ENCODE results near the gene PRR14L.
"Not testable (repeated sequence)": the region's sequence is repeated elsewhere in the genome, so short reads cannot be mapped to it uniquely, and the experiment has no call there.

Gene PRR14L

DNA sequence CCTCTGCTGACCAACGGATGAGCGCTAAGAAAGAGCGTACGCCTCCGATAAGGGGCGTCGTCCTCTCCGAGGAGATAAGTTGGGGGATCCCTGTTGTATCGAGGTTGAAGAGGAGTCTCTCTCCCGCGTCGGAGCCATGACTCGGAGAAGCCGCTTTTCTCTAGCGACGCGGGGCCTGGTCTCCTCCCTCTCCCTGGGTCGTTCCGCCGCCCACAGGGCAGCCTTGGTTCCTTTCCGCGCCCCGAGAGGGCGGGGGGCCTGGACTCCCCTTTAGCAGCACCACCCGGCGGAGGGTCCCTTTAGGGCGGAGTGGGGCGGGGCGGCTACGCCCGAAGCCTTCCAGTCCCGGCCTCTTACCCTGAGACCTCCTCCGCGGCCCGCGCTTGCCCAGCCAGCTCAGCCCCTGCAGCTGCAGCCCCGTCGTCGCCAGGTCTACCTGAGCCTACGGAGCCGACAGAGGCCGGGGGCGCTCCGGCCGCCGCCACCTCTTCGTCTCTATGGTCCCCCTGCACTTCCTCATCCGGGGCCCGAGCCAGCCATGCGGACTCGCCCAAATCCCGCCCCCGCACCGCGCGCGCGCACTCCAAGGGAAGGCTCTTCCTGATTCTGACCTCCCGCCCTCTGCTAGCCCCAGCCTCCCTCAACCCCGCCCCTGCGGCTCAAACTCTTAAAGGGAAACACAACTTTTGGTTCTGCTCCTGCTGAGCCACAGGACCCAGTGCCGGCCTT is at the start of gene PRR14L:
TSS of gene PRR14L (minus strand) at position 497 of the 729 bp plus-strand sequence. CDS start 11,272 bp downstream, outside the sequence.
- DNase-seq, result peak; percentile 97 to 100

DNA sequence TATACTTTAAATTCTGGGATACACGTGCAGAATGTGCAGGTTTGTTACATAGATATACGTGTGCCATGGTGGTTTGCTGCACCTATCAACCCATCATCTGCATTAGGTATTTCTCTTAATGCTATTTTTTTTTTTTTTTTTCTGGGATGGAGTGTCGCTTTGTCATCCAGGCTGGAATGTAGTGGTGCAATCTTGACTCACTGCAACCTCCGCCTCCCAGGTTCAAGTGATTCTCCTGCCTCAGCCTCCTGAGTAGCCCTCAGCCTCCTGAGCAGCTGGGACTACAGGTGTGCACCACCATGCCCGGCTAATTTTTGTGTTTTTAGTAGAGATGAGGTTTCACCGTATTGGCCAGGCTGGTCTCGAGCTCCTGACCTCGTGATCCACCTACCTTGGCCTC is 49.4 kb upstream of the PRR14L start:
- DNase-seq, result not testable (repeated sequence)

DNA sequence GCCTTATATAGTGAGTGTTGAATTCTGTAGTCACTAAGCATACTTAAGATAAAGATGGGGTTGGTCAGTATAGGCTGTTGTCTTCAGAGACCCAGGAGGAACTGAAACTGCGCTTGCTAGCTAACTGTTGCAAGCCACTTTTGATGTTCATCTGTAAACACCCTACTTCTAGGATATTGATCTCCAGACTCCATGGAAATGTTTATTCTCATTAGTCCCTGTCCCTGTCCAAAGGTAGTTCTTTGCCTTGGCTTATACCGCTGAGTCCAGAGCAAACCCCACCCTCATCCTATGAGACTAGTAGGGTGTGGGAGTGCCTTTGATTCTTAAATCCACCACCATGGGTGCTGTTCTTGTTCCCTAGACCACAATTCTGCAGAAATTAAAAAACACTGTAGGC is 40.3 kb upstream of the PRR14L start:
- DNase-seq, result peak in 1 of 2 donors; percentile 9

DNA sequence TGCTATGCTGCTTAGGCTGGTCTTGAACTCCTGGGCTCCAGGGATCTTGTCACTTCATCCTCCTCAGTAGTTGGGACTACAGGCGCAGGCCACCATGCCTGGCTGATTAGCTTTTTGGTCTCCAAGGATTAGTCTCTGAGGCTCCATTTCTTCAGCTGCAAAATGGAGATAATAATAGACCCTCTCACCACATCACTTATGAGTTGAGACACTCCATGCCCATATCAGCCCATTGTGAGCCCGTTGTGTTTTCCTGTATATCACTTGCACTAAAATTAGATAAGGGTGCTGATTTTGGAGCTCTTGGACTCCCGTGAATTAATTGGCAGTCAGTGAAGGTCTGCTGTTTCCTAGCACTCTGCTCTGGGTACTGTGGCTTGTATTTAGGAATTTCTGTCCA is 39.9 kb upstream of the PRR14L start:
- no peak for DNase-seq

DNA sequence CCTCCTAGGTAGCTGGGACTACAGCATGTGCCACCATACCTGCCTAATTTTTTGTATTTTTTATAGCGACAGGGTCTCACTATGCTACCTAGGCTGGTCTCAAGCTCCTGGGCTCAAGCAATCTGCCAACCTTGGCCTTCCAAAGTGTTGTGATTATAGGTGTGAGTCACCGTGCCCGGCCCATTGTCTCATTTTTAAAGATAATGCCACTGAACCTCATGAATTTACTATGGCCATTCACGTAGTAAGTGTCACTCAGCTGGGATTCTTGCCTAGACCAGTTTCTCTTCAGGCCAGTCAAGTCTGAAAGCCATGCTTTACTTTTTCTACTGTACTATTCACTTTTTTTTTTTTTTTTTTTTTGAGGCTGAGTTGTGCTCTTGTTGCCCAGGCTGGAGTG is 26.3 kb upstream of the PRR14L start:
- DNase-seq, result no peak

DNA sequence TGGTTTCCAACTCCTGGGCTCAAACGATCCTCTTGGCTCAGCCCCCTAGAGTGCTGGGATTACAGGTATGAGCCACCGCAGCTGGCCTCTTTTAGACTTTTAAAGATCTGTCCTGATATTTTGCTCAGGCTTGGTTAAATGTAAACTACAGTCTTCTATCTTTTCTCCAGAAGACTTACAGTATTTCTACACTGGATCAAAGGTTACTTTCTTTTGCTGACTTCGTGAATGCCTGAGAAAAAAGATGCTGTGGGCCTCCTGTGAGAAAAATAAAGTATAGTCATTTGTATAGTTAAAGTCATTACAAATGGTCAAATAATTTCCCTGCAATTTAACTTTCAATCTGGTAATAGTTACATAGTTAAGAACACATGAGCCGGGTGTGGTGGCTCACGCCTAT is 23.5 kb upstream of the PRR14L start:
- no peak for DNase-seq

DNA sequence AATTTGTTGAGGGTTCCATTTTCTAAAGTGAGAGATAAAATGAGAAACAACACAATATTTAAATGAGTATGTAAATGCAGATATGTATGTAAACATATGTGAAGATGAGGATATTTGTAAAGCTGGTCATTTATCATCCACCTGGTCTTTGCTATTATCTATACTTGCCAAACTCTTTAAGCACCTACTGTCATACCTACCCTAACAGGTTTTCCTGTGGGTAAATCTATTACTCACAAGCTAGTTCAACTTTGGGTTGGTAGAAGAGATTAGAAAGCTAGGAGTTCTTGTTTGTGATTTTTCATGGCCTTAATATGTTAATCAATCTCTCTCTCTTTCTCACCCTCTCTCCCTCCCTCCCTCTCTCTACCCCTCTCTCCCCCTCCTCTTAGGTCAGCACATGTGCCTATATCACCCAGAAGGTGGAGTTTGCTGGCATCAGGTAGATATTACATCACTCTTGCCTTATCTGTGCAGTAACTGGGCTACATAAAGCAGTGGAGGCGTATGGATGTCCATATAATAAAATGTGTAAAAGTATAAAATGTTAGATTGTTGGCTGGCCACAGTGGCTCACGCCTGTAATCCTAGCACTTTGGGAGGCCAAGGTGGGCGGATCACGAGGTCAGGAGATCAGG is 18.6 kb upstream of the PRR14L start:
- DNase-seq, result no peak

DNA sequence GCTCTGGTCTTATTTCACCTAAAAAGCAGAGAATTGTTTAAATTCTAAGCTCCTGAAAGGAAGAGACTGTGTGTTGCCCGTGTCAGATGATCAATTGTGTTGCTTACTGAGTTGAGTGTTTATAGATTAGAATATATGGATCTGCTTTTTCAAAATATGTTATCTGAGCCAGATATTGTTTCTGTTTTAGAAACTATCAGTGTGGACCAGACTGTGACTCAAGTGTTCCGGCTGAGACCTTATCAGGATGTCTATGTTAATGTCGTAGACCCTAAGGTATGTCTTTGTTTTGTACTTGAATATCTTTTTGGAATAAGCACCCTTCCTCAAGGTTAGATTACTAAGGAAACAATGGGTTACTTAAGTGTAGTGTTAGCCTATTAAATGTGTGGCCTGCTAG is 14.9 kb upstream of the PRR14L start:
- no peak for DNase-seq

DNA sequence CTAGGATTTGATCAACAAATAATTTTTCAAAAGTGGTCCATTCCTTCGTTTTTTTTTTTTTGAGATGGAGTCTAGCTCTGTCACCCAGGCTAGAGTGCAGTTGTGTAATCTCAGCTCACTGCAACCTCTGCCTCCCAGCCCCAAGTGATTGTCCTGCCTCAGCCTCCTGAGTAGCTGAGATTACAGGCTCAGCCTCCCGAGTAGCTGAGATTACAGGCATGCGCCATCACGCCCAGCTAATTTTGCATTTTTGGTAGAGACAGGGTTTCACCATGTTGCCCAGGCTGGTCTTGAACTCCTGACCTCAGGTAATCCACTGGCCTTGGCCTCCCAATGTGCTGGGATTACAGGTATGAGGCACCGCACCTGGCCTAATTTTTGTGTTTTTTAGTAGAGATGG is 8.9 kb upstream of the PRR14L start:
- not testable (repeated sequence) for DNase-seq

DNA sequence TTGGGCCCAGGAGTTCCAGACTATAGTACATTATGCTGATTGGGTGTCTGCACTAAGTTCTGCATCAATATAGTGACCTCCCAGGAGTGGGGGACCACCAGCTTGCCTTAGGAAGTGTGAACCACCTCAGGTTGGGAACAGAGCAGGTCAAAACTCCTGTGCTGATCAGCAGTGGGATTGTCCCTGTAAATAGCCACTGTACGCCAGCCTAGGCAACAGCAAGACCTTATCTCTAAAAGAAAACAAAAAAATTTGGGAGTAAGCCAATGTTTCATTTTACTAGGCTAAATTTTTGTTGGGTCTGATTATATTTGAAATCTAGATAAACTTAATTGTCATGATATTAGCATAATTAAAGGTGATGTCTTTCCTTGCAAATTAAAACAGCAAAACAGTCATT is 7.3 kb upstream of the PRR14L start:
- no peak for DNase-seq

DNA sequence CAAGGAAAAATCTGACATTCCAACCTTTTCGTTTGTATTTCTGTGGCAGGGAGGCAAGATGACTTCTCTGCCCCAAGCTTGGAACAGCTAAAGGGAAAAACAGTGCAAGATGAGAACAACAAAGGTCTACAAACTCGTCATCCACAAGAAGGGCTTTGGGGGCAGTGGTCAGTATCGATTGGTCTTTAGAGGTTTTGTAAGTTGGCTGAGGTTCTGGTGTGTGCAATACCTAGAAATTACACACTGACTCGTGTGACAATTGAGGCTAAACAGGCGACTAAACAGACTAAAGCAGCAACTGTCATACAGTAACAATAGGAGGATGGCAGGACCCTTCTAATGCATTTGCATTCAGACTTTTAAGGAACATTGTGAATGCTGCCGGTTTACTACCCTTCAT is 4.9 kb upstream of the PRR14L start:
- DNase-seq, result no peak

DNA sequence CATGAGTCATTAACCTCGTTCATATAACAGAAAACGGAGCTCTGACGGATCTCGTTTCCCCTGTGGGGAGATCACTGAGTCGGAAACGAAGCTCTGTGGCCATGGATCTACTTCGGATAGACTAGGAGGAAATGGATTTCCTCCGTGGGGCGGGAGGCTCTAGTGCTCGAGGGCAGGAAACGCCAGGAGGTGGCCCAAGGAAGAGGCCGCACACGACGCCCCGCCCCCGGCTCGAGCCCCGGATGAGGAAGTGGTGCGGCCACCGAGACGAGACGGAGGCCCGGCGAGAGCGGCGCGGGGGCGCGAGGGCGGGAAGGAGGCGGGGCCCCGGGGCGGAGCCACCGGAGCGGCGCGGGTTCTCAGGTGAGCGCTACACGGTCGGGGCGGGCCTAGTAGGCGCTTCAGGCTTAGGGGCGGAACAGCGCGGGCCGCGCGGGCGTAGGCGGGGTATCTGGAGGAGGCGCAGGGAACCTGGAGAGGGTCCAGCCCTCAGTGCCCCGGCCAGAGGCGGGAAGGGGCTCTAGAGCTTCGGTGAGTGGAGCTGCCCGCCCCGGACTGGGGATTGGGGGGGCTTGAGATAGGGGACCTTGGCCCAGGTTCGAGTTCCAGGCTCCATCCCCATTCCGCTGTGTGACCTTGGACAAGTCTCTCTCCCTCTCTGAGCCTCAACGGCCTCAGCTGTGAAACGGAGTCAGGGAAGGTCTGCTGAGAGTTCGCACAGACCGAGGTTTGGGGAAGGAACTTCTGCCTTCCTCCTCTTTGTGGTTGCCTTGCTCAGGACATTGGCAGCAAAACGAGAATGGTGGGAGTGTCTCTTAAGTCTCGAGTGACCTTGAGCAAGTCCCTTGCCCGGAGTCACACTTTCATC is 3.9 kb upstream of the PRR14L start, which contains the start of gene DEPDC5:
TSS of gene DEPDC5 (plus strand) at position 386 of the 868 bp plus-strand sequence. CDS start 903 bp downstream, outside the sequence.
- peak; percentile 91 to 98 for DNase-seq

DNA sequence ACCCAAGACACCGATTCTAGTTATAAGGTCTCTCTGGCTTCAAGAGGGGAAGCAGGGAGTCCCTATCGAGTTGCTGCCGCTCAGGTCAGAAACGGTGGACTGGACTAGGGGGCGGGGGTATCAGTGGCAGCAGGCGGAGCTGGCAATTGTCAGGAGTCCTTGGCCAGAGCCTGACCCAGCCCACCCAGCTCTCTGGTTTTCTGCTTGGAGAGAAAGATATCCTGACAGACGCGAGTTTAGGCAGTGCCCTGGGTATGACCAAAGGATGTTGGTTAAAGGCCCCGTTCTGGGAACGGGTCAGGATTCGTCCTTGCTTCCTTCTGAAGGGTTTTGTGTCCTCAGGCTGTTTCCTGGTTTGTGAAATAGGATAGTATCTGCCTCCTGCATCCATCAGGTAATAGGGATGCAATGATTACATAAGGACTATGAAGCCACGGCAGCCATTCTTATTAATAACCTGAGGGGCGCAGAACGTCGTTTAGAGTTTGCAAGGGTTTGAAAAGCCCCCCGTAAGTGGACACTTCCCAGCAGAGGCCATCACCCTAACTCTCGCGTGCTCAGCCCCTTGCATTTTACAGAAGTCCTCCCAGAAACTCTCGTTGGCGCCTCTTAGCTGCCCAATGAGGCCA is 3.2 kb upstream of the PRR14L start:
- no peak for DNase-seq

DNA sequence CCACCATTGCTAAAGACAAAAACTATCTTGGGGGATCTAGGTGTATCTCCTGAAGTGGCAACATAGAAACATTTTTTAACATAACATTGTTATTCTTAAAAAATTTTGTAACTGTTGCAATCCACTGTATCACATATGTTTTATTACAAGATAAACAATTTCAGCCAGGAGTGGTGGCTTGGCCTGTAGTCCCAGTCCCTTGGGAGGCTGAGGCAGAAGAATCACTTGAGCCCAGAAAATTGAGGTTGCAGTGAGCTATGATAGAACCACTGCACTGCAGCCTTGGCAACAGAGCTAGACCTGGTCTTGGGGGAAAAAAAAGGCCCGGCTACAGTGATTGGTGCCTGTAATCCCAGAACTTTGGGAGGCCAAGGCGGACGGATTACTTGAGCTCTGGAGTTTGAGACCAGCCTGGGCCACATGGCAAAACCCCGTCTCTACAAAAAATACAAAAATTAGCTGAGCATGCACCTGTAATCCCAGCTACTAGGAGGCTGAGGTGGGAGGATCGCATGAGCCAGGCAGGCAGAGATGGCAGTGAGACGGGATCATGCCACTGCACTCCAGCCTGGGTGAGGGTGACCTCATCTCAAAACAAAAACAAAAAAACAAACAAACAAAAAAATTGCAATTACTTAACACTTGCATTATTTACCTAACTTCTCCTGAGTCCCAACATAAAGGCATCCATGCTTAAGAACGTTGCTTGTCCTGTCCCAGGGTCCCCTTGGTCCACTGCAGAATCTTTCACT is 2.3 kb upstream of the PRR14L start:
- DNase-seq, result no peak

DNA sequence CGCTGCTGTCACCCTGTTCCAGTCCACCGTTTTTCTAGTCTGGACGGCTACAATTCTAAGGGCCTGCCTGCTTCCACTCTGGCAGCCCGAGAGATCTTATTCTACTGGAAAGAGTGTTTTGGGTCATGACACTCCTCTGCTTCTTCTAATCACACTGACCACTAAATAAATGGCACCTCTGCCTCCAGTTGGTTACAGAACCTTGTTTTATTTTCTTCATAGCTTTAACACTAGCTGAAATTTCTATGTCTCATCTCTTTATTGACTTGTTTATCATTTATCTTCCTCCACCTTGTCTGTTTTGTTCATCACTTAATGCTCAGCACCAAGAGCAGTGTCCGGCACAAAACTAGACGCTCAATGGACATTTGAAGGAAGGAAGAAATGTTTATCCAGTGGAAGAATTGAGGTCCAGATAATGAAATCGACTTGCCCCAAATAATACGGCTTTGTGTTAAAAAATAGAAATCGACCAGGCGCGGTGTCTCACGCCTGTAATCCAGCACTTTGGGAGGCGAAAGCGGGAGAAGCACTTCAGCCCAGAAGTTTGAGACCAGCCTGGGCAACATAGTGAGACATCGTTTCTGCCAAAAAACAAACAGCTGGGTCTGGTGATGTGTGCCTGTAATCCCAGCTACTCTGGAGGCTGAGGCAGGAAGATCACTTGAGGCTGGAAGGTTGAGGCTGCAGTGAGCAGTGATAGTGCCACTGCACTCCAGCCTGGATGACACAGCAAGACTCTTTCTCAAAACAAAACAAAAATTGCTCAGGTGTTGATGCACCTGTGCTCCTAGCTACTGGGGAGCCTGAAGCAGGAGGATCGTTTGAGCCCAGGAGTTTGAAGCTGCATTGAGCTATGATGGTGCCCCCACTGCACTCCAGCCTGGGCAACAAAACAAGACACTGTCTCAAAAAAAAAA is 693 bp upstream of the PRR14L start:
- DNase-seq, result no peak

DNA sequence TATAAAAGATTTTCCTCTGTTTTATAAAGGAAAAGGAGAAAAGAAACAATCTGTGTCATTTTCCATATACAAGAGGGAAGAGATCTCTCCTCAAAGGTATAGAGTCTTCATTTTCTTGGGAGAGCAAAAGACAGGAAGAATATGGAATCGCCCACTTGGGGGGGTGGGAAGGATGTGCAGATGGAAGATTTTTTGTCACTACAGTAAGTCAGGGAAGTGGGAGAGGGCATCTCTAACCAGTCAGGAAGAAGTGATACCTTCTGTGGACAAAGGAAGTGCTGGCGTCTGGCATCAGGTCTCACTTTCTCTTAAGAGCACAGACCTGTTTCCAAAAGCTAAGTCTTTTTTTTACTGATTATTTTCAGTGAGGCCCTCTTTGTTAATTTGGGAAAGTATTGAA is 1.4 kb downstream of the PRR14L start:
- DNase-seq, result peak in 1 of 2 donors; percentile 15

DNA sequence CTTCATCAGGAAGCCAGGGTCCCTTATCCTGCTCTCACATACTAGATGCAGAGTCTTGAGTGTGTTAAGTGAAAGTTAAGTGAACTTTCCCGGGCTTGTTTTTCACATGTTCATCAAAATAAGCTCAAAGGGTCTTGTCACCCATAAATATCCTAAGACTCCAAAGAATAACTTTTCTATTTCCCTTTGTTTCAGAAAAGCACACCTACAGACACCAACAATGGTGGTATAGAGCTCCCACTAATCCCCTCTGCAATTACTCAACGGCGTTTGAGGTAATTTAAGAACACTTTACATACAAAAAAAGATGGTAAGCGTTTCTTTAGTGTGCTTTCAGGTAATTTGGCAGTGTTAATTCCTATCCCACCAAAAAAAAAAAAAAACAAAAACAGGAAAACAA is 2.5 kb downstream of the PRR14L start:
- DNase-seq, result no peak

DNA sequence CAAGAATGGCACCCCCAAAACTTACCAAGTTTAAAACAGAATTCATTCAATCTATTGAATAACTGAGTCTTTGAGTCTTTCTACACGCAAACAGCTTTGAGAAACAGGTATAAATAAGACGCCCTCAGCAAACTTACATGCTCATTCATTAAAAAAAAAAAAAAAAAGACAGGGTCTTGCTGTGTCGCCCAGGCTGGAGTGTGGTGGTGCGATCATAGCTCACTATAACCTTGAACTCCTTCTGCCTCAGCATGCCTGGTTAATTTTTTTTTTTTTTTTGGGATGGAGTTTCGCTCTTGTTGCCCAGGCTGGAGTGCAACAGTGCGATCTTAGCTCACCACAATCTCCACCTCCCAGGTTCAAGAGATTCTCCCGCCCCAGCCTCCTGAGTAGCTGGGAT is 6.1 kb downstream of the PRR14L start:
- DNase-seq, result no peak

DNA sequence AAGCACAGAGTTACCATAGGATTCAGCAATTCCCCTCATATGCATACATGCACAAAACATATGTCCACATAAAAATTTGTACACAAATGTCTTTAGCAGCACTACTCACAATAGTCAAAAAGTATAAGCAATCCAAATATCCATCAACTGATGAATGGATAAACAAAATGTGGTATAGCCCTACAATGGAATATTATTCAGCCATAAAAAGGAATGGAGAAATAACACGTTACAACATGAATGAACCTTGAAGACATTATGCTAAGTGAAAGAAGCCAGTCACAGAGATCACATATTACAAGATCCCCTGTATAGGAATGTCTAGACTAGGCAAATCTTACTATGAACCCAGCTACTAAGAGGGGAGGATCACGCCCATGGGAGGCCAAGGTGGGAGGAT is 7.2 kb downstream of the PRR14L start:
- no peak for DNase-seq

DNA sequence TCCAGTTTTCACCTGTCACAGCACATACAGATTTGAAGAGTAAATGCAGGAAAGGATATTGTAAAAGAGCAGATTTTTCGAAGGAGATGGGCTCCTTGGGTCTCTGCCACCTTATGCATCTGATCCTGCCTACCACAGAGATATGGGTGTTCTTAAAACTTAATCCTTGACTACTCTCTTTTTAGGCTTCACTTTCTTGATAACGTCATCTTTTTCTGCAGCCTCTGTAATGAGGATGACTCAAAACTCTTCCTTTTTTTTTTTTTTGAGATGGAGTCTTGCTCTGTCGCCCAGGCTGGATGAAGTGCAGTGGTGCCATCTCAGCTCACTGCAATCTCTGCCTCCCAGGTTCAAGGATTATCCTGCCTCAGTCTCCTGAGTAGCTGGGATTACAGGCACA is 7.8 kb downstream of the PRR14L start:
- DNase-seq, result peak; percentile 50 to 54

DNA sequence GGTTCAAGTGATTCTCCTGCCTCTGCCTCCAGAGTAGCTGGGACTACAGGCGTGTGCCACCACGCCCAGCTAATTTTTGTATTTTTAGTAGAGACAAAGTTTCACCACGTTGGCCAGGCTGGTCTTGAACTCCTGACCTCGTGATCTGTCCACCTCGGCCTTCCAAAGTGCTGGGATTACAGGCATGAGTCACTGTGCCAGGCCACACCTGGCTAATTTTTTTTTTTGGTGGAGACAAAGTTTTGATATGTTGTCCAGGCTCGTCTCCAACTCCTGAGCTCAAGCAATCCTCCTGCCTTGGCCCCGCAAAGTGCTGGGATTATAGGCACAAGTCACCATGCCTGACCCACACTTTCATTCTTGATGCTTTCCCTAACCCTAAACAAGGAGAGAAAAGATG is 9.6 kb downstream of the PRR14L start:
- DNase-seq, result not testable (repeated sequence)

Measured in inflammatory macrophage treated with lipopolysaccharide for 1 hour (primary cell).